Peyer's patch (tissue), 4 donors: ENCODE results near the gene THADA. TPM values are rescaled to one million over a fixed set of nuclear protein-coding genes. Genes with fewer than 3 reads are reported as not detected.

Experiments used
- DNase-seq, 3 donors: peaks; one replicate each; pipeline ENCODE4 v3.0.0-alpha.2; 2017 to 2019
- H3K27ac ChIP-seq, 4 donors: fragments of 200-600 bp; sonication (generic); one replicate each; pipeline ENCODE4 v1.5.1; 2016 to 2019
- H3K27me3 ChIP-seq, 2 donors: fragments of 200-600 bp; sonication (generic); one replicate each; pipeline ENCODE4 v1.5.1; 2019
- H3K36me3 ChIP-seq, 3 donors: fragments of 200-600 bp; sonication (generic); one replicate each; pipeline ENCODE4 v1.5.1; 2016 to 2019
- H3K4me1 ChIP-seq, 4 donors: fragments of 200-600 bp; sonication (generic); one replicate each; pipeline ENCODE4 v1.5.1; 2016 to 2019
- H3K4me3 ChIP-seq, 4 donors: fragments of 200-600 bp; sonication (generic); 1 replicate in 3 of 4; 2 replicates in 1 of 4; pipeline ENCODE4 v1.5.1; 2016 to 2019; ENCODE audit warnings: mild to moderate bottlenecking in 1 of 4
- H3K9me3 ChIP-seq, 4 donors: fragments of 200-600 bp; sonication (generic); one replicate each; pipeline ENCODE4 v1.5.1; 2016 to 2019; ENCODE audit warnings: mild to moderate bottlenecking in 1 of 4
- POLR2A ChIP-seq, 2 donors: fragments of 450-650 bp; IDR thresholded peaks; one replicate each; pipeline ENCODE4 v1.5.1; 2017; ENCODE audit warnings: antibody characterized with exemption in 2 of 2, mild to moderate bottlenecking in 2 of 2, moderate library complexity in 2 of 2
- total RNA-seq, 4 donors: library from RNA; depleted of rRNA; stranded (reverse); fragments of >200 nt; gene quantifications; one replicate each; pipeline ENCODE4 v1.1.0, GENCODE V29; 2016
- TF ChIP-seq, protein P1 (sequence below), 6 experiments: fragments of 450-650 bp in 4 of 6; fragments of 200-600 bp in 2 of 6; sonication (generic) in 1 of 6; IDR thresholded peaks; one replicate each; pipeline ENCODE4 v1.5.1; 2017 to 2019; ENCODE audit warnings: antibody characterized with exemption in 6 of 6, mild to moderate bottlenecking in 3 of 6, moderate library complexity in 1 of 6

The THADA gene
- total RNA-seq, 4 donors from 2014 or later = 19.3 to 76.7 (median 26.3) TPM

- TF ChIP-seq, protein P1, sequence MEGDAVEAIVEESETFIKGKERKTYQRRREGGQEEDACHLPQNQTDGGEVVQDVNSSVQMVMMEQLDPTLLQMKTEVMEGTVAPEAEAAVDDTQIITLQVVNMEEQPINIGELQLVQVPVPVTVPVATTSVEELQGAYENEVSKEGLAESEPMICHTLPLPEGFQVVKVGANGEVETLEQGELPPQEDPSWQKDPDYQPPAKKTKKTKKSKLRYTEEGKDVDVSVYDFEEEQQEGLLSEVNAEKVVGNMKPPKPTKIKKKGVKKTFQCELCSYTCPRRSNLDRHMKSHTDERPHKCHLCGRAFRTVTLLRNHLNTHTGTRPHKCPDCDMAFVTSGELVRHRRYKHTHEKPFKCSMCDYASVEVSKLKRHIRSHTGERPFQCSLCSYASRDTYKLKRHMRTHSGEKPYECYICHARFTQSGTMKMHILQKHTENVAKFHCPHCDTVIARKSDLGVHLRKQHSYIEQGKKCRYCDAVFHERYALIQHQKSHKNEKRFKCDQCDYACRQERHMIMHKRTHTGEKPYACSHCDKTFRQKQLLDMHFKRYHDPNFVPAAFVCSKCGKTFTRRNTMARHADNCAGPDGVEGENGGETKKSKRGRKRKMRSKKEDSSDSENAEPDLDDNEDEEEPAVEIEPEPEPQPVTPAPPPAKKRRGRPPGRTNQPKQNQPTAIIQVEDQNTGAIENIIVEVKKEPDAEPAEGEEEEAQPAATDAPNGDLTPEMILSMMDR (IDR thresholded peaks at IDR 0.05) = no peak
- no peak for TF ChIP-seq POLR2A (IDR thresholded peaks at IDR 0.05)
- H3K9me3 ChIP-seq = no peaks in the 10 kb centered on the region
- no peak overlapping the region for H3K4me3 ChIP-seq
- no peaks in the 10 kb centered on the region for H3K27me3 ChIP-seq
- DNase-seq = no peak
- H3K27ac ChIP-seq = no peak overlapping the region
- no peaks in the 10 kb centered on the region for H3K36me3 ChIP-seq
- peaks cover 0 to 25% (median 0%) of the 10 kb centered on the region in 4 donors for H3K4me1 ChIP-seq
Observed at GRCh38 chr2:43367012-43367782, 228.6 kb downstream of the THADA start.

DNA sequence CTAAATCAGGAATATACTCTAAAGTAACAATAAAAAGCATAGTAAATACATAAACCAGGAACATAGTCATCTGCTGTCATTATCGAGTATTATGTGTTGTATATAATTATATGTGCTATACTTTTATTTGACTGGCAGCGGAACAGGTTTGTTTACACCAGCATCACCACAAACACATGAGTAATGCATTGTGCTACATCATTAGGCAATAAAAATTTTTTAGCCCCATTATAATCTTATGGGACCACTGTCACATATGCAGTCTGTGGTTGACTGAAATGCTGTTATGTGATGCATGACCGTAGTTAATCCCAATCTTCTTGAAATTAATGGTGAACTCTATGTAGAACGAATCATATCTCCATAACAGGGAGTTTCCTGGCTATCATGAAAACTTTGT lies 232.7 kb downstream of the THADA start:
- no peak for DNase-seq
- no peak for TF ChIP-seq POLR2A (IDR thresholded peaks at IDR 0.05)
- TF ChIP-seq, protein P1 (IDR thresholded peaks at IDR 0.05) = no peak
- Histone ChIP-seq H3K27me3 (no peaks in the 10 kb centered on the region), H3K36me3 (no peaks in the 10 kb centered on the region), H3K4me3 (no peak overlapping the region), H3K27ac (no peak overlapping the region), H3K4me1 (peaks cover 0 to 6% (median 0%) of the 10 kb centered on the region in 4 donors), H3K9me3 (no peaks in the 10 kb centered on the region)

GRCh38 chr2:43361286-43361685 lies 234.6 kb downstream of the THADA start:
- Histone ChIP-seq H3K4me3 (no peak overlapping the region), H3K36me3 (no peaks in the 10 kb centered on the region), H3K4me1 (no peaks in the 10 kb centered on the region), H3K9me3 (no peaks in the 10 kb centered on the region), H3K27ac (no peak overlapping the region), H3K27me3 (no peaks in the 10 kb centered on the region)
- DNase-seq = no peak
- no peak for TF ChIP-seq POLR2A (IDR thresholded peaks at IDR 0.05)
- TF ChIP-seq, protein P1 (IDR thresholded peaks at IDR 0.05) = no peak

- Histone ChIP-seq H3K9me3 (no peaks in the 10 kb centered on the region), H3K27me3 (no peaks in the 10 kb centered on the region), H3K4me3 (no peak overlapping the region), H3K4me1 (no peaks in the 10 kb centered on the region), H3K36me3 (no peaks in the 10 kb centered on the region), H3K27ac (peak overlapping the region in 2 of 4 donors; percentile 35 to 67)
- DNase-seq = no peak
- no peak for TF ChIP-seq POLR2A (IDR thresholded peaks at IDR 0.05)
- TF ChIP-seq, protein P1 (IDR thresholded peaks at IDR 0.05) = no peak
Observed at GRCh38 chr2:43360137-43360536, 235.7 kb downstream of the THADA start.

DNA sequence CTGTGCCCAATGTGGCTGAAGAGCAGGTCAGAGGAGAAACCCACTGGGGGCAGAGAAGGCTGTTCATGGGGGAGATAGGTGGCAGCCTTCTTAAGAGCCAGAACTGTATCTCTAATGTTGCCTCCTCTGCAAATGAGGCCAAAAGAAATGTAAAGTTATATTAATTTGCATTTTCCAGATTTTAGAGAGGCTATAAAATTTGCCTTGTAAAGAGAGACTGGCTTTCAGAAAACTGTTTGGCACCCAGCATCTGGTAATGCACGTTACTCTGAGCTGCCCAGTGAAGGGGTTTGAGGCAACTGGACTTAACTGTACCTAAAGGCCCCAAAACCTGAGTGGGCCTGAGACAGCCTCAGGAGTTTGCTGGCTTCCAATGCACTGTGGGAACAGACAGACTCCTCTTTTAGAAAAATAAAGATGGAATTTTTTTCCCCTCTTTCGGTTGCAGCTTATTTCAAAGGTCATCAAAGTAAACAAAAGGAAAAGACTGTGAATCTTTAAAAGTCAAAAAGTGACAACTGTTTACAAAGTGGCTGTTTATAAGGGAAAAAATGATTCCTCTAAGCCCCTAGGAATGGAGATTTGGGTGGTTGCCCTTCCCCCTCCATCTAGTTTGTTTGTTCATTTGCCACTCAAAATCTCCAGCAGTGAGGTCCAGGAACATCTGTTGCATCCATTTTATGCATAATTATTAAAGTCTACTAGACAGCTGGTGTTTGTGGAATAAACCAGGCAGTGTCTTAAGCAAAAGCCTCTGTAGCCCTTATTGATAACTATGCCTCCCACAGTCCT lies 237.2 kb downstream of the THADA start:
- H3K9me3 ChIP-seq = no peaks in the 10 kb centered on the region
- TF ChIP-seq, protein P1 (IDR thresholded peaks at IDR 0.05) = no peak
- TF ChIP-seq POLR2A (IDR thresholded peaks at IDR 0.05) = no peak
- peak overlapping the region in 3 of 4 donors; percentile 38 to 67 (median 56) for H3K27ac ChIP-seq
- no peaks in the 10 kb centered on the region for H3K27me3 ChIP-seq
- no peaks in the 10 kb centered on the region for H3K4me1 ChIP-seq
- H3K4me3 ChIP-seq = no peak overlapping the region
- no peaks in the 10 kb centered on the region for H3K36me3 ChIP-seq
- no peak for DNase-seq
